ENCODE data around the gene FGD2.

DNA sequence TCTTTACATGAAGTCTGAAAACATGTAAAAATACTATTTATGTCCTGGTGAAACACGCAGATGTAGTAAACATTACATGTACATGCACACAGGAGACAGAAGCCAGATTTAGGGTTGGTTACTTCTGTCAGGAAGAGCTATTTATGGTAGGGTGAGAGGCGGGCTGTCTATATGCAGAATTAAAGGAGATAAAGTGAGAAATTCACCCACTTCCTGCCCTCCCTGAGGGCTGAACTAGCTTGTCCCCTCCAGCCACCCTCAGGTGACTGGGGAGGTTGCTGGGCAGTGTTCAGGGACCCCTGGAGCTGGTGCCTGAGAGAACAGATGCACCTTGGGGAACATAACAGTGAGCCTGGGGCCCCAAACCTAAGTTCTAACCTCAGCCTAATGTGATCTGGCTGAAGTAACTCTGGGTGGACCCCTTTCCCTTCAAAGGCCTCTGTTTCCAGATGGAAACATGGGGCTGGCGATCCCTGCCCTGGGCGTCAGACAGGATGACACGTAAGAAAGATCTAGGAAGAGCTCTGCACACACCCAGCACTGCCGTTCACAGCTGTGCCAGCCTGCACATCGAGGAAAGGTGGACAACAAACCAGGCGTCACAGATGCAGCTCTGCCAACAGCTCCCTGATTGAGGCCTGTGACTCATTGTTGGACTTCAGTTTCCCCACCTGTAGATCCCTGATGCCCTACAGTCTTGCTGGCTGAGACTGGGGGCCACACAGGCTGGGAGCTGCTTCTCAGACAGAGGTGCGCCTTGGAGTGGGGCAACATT, 49.6 kb upstream of the FGD2 start:
- TF ChIP-seq, protein P1, sequence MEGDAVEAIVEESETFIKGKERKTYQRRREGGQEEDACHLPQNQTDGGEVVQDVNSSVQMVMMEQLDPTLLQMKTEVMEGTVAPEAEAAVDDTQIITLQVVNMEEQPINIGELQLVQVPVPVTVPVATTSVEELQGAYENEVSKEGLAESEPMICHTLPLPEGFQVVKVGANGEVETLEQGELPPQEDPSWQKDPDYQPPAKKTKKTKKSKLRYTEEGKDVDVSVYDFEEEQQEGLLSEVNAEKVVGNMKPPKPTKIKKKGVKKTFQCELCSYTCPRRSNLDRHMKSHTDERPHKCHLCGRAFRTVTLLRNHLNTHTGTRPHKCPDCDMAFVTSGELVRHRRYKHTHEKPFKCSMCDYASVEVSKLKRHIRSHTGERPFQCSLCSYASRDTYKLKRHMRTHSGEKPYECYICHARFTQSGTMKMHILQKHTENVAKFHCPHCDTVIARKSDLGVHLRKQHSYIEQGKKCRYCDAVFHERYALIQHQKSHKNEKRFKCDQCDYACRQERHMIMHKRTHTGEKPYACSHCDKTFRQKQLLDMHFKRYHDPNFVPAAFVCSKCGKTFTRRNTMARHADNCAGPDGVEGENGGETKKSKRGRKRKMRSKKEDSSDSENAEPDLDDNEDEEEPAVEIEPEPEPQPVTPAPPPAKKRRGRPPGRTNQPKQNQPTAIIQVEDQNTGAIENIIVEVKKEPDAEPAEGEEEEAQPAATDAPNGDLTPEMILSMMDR (IDR thresholded peaks at IDR 0.05 in 4 of 5, conservative IDR thresholded peaks at IDR 0.05 in 1 of 5), result no peak
- TF ChIP-seq POLR2A (IDR thresholded peaks at IDR 0.05), result no peak

Data from gastrocnemius medialis (tissue), 4 donors.